ENCODE measurements around the gene CLCN1.

CLCN1 gene

GRCh38 chr7:143369678-143370651 lies 54.1 kb downstream of the CLCN1 start:
- DNase-seq = no peak

GRCh38 chr7:143372070-143372469 lies 56.2 kb downstream of the CLCN1 start:
- peak; percentile 30 for DNase-seq

- DNase-seq = no peak
Measured at GRCh38 chr7:143373255-143373794, 57.4 kb downstream of the CLCN1 start.

- no peak for DNase-seq
Measured at GRCh38 chr7:143374561-143374960, 58.6 kb downstream of the CLCN1 start.

GRCh38 chr7:143375298-143376034 lies 59.6 kb downstream of the CLCN1 start:
- DNase-seq = no peak

GRCh38 chr7:143376396-143376795 lies 60.5 kb downstream of the CLCN1 start:
- no peak for DNase-seq

GRCh38 chr7:143379611-143380259 lies 63.8 kb downstream of the CLCN1 start:
- no peak for DNase-seq

GRCh38 chr7:143380260-143380645 lies 64.3 kb downstream of the CLCN1 start:
- peak; percentile 24 for DNase-seq

GRCh38 chr7:143380646-143381426 lies 64.9 kb downstream of the CLCN1 start, which contains the start of gene ZYX:
TSS of gene ZYX (plus strand) at chr7:143381345. CDS start at chr7:143381572, 227 bp downstream.
- peak; percentile 77 for DNase-seq

- DNase-seq = peak; percentile 21
Measured at GRCh38 chr7:143381427-143382125, 65.7 kb downstream of the CLCN1 start.

- DNase-seq = no peak
Measured at GRCh38 chr7:143382126-143382790, 66.3 kb downstream of the CLCN1 start.

- DNase-seq = no peak
Measured at GRCh38 chr7:143382791-143383641, 67.1 kb downstream of the CLCN1 start.

GRCh38 chr7:143383642-143383957 lies 67.7 kb downstream of the CLCN1 start:
- DNase-seq = no peak

GRCh38 chr7:143384148-143384547 lies 68.2 kb downstream of the CLCN1 start:
- DNase-seq = no peak

GRCh38 chr7:143384661-143385631 lies 69.0 kb downstream of the CLCN1 start:
- DNase-seq = no peak

- DNase-seq = no peak
Measured at GRCh38 chr7:143385891-143386781, 70.2 kb downstream of the CLCN1 start.

GRCh38 chr7:143387156-143387975 lies 71.5 kb downstream of the CLCN1 start:
- DNase-seq = no peak
